Body of pancreas (tissue), 4 donors: ENCODE results near the gene EIF4E1B. TPM values are rescaled to one million over a fixed set of nuclear protein-coding genes. Genes with fewer than 3 reads are reported as not detected.

Source experiments
- ATAC-seq: fragments of 150-250 bp; one replicate; pipeline ENCODE4 v1.9.1; 2016
- DNase-seq, 4 donors: peaks; one replicate each; pipeline ENCODE4 v3.0.0-alpha.2; 2019
- H3K27ac ChIP-seq, 4 donors: fragments of 200-600 bp; sonication (generic); 1 replicate in 3 of 4; 2 replicates in 1 of 4; pipeline versions ENCODE4 v1.5.1 to v1.6.1; 2016 to 2019; ENCODE audit warnings: mild to moderate bottlenecking in 1 of 4, mixed read lengths in 1 of 4, moderate library complexity in 1 of 4
- H3K27me3 ChIP-seq, 2 donors: fragments of 200-600 bp; sonication (generic); one replicate each; pipeline ENCODE4 v1.6.0; 2016; ENCODE audit warnings: mild to moderate bottlenecking in 1 of 2
- H3K36me3 ChIP-seq, 2 donors: fragments of 200-600 bp; sonication (generic); replicated peaks in 1 of 2; 2 replicates each; pipeline ENCODE4 v1.5.1; 2016; ENCODE audit warnings: low read depth in 2 of 2; ENCODE audit not compliant: insufficient read depth in 1 of 2
- H3K4me1 ChIP-seq: fragments of 200-600 bp; sonication (generic); one replicate; pipeline ENCODE4 v1.6.0; 2016
- H3K4me3 ChIP-seq, 2 donors: fragments of 200-600 bp; sonication (generic); 1 replicate in 1 of 2; 2 replicates in 1 of 2; pipeline ENCODE4 v1.5.1; 2016 to 2019
- H3K9me3 ChIP-seq, 3 donors: fragments of 200-600 bp; sonication (generic); 1 replicate in 2 of 3; 2 replicates in 1 of 3; pipeline ENCODE4 v1.5.1; 2016
- POLR2A ChIP-seq, 3 donors: fragments of 450-650 bp; IDR thresholded peaks; one replicate each; pipeline ENCODE4 v1.6.1; 2016; ENCODE audit warnings: antibody characterized with exemption in 3 of 3, mild to moderate bottlenecking in 2 of 3
- WGBS, 2 donors: methylation state at CpG; one replicate each; pipeline ENCODE4 v1.1.5; 2017; 5-methylcytosine and 5-hydroxymethylcytosine counted together
- intact Hi-C: fragments of 100-400 bp; cut with DNase I; formaldehyde crosslinking; loops from one replicate; pipeline ENCODE4 v1.15.1; 2023
- total RNA-seq, 2 donors: library from RNA; depleted of rRNA; stranded (reverse); fragments of >200 nt; gene quantifications; one replicate each; pipeline ENCODE4 v1.1.0, GENCODE V29; 2016
- TF ChIP-seq, protein P1 (sequence below), 7 experiments: fragments of 450-650 bp in 4 of 7; fragments of 200-600 bp in 3 of 7; sonication (generic) in 3 of 7; IDR thresholded peaks; one replicate each; pipeline ENCODE4 v1.5.1; 2016 to 2019; ENCODE audit warnings: antibody characterized with exemption in 7 of 7

The EIF4E1B gene
- total RNA-seq, 2 donors from 2014 or later: 0.26 to 11.5 TPM

GRCh38 chr5:176662371-176663333 lies 32.2 kb downstream of the EIF4E1B start:
- DNase-seq: no peak
- 75 to 77% methylated on average over 11 to 21 of the region's 21 CpGs for WGBS, 2 donors
- H3K27me3 ChIP-seq: peaks cover 0 to 3% of the 10 kb centered on the region in 2 donors
- H3K36me3 ChIP-seq: no peaks in the 10 kb centered on the region
- no peak overlapping the region for H3K4me3 ChIP-seq
- ATAC-seq: no peak
- H3K27ac ChIP-seq: no peak overlapping the region
- peaks cover 5% of the 10 kb centered on the region for H3K4me1 ChIP-seq
- no peaks in the 10 kb centered on the region for H3K9me3 ChIP-seq
- TF ChIP-seq, protein P1, sequence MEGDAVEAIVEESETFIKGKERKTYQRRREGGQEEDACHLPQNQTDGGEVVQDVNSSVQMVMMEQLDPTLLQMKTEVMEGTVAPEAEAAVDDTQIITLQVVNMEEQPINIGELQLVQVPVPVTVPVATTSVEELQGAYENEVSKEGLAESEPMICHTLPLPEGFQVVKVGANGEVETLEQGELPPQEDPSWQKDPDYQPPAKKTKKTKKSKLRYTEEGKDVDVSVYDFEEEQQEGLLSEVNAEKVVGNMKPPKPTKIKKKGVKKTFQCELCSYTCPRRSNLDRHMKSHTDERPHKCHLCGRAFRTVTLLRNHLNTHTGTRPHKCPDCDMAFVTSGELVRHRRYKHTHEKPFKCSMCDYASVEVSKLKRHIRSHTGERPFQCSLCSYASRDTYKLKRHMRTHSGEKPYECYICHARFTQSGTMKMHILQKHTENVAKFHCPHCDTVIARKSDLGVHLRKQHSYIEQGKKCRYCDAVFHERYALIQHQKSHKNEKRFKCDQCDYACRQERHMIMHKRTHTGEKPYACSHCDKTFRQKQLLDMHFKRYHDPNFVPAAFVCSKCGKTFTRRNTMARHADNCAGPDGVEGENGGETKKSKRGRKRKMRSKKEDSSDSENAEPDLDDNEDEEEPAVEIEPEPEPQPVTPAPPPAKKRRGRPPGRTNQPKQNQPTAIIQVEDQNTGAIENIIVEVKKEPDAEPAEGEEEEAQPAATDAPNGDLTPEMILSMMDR (IDR thresholded peaks at IDR 0.05): no peak
- TF ChIP-seq POLR2A (IDR thresholded peaks at IDR 0.05): no peak
- intact Hi-C loops: no loop called here

DNA sequence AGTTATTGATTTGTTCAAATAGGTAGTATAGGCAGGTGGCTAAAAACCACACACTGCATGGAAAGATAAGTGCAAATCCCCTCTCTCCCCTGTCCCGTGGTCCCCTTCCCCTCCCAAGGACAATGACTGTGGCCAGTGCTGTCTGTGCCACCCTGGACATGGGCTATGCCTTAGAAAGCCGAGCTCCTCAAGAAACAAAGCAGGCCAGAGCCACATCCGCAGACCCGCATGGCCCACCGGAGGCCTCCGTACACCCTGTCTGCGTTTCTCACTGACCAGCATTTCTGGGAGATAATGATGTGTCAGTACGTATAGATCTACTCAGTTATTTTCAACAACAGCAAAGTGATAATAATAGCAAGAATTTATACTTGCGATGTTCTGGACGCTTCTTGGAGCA lies 33.1 kb downstream of the EIF4E1B start:
- no peaks in the 10 kb centered on the region for H3K36me3 ChIP-seq
- no peak overlapping the region for H3K27ac ChIP-seq
- no peak for TF ChIP-seq POLR2A (IDR thresholded peaks at IDR 0.05)
- TF ChIP-seq, protein P1 (IDR thresholded peaks at IDR 0.05): no peak
- DNase-seq (no peak), ATAC-seq (no peak)
- H3K9me3 ChIP-seq: no peaks in the 10 kb centered on the region
- no peak overlapping the region for H3K4me3 ChIP-seq
- H3K4me1 ChIP-seq: peaks cover 5% of the 10 kb centered on the region
- 74 to 76% methylated on average over 10 of the region's 10 CpGs for WGBS, 2 donors
- intact Hi-C loops: no loop called here
- peaks cover 0 to 3% of the 10 kb centered on the region in 2 donors for H3K27me3 ChIP-seq

- H3K9me3 ChIP-seq: no peaks in the 10 kb centered on the region
- H3K27me3 ChIP-seq: peaks cover 0 to 3% of the 10 kb centered on the region in 2 donors
- no peak for DNase-seq
- intact Hi-C loops: no loop called here
- peaks cover 5% of the 10 kb centered on the region for H3K4me1 ChIP-seq
- no peak for ATAC-seq
- no peak overlapping the region for H3K4me3 ChIP-seq
- 24 to 34% methylated on average over 5 to 6 of the region's 6 CpGs for WGBS, 2 donors
- no peak for TF ChIP-seq POLR2A (IDR thresholded peaks at IDR 0.05)
- TF ChIP-seq, protein P1 (IDR thresholded peaks at IDR 0.05): no peak
- H3K27ac ChIP-seq: no peak overlapping the region
- no peaks in the 10 kb centered on the region for H3K36me3 ChIP-seq
Observed at GRCh38 chr5:176664479-176664878, 34.0 kb downstream of the EIF4E1B start.

GRCh38 chr5:176664886-176665285 lies 34.4 kb downstream of the EIF4E1B start:
- WGBS, 2 donors: 24 to 38% methylated on average over 9 to 18 of the region's 19 CpGs
- no peak for TF ChIP-seq POLR2A (IDR thresholded peaks at IDR 0.05)
- TF ChIP-seq, protein P1 (IDR thresholded peaks at IDR 0.05): no peak

More at GRCh38 chr5:176664886-176665285, 34.4 kb downstream of the EIF4E1B start:
- Histone ChIP-seq H3K4me1 (peaks cover 5% of the 10 kb centered on the region), H3K9me3 (no peaks in the 10 kb centered on the region), H3K27me3 (peaks cover 0 to 3% of the 10 kb centered on the region in 2 donors), H3K4me3 (no peak overlapping the region), H3K36me3 (no peaks in the 10 kb centered on the region), H3K27ac (no peak overlapping the region)
- DNase-seq: no peak
- no peak for ATAC-seq
- intact Hi-C loops: no loop called here
